Esophagus squamous epithelium (tissue), 4 donors: ENCODE results near the gene CREBBP.

Experiments used
- POLR2A ChIP-seq, 4 donors: fragments of 450-650 bp; IDR thresholded peaks; one replicate each; pipeline ENCODE4 v1.6.1; 2017; ENCODE audit warnings: antibody characterized with exemption in 4 of 4, mild to moderate bottlenecking in 4 of 4, moderate library complexity in 3 of 4
- TF ChIP-seq, protein P1 (sequence below), 6 experiments: fragments of 450-650 bp in 4 of 6; fragments of 200-600 bp in 2 of 6; sonication (generic) in 2 of 6; IDR thresholded peaks; one replicate each; pipeline ENCODE4 v1.5.1; 2016 to 2019; ENCODE audit warnings: antibody characterized with exemption in 6 of 6, mild to moderate bottlenecking in 4 of 6, moderate library complexity in 4 of 6

DNA sequence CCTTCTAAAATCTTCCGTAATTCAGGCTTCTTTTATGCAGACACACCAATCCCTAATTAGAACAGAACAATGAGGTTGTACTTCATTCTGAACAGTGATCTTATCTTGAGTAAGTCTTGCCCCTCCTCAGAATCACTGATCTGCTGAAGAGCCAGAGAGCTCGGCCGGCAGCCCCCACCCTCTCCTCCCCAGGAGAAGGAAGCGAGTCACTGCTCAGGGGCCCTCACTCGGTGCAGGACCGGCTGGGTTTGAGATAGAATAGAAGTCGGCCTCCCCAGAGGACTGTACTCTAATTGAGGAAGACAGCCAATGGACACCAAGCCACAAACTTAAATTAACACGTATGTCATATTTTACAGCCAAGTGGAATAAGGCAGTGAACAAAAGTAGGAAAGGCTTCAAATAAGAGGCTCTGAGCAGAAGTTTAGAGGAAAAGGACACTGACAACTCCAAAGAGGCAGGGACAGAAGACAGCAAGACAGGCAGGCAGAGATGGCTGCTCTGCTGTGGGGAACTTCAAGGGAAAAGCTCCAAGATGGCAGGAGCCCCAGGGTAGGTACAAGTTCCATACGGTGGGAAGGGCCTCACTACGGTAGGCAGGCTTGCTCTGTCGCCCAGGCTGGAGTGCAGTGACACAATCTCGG, 18.6 kb downstream of the CREBBP start:
- TF ChIP-seq POLR2A (IDR thresholded peaks at IDR 0.05): no peak
- TF ChIP-seq, protein P1, sequence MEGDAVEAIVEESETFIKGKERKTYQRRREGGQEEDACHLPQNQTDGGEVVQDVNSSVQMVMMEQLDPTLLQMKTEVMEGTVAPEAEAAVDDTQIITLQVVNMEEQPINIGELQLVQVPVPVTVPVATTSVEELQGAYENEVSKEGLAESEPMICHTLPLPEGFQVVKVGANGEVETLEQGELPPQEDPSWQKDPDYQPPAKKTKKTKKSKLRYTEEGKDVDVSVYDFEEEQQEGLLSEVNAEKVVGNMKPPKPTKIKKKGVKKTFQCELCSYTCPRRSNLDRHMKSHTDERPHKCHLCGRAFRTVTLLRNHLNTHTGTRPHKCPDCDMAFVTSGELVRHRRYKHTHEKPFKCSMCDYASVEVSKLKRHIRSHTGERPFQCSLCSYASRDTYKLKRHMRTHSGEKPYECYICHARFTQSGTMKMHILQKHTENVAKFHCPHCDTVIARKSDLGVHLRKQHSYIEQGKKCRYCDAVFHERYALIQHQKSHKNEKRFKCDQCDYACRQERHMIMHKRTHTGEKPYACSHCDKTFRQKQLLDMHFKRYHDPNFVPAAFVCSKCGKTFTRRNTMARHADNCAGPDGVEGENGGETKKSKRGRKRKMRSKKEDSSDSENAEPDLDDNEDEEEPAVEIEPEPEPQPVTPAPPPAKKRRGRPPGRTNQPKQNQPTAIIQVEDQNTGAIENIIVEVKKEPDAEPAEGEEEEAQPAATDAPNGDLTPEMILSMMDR (IDR thresholded peaks at IDR 0.05): no peak
